ENCODE results near the gene CRELD1. TPM values are rescaled to one million over a fixed set of nuclear protein-coding genes. Genes with fewer than 3 reads are reported as not detected.
A peak's percentile ranks its signal among the peaks of the same experiment; 100 is the strongest.

The CRELD1 gene
- polyA plus RNA-seq, 3 donors, result 16.1 to 23.4 (median 19.2) TPM

- intact Hi-C loops (cut with micrococcal nuclease), result loop anchor here in 1 of 2 donors (10.0 kb wide), 1 partner anchor 389 kb away; the partner anchor contains the start of gene SEC13
- Histone ChIP-seq H3K9ac (ENCODE audit: insufficient read depth, low read length, poor library complexity, severe bottlenecking) (no peak overlapping the region), H3K4me1 (ENCODE audit: control insufficient read depth in 1 of 2, insufficient read depth in 2 of 2, low read length in 2 of 2) (peaks cover 25 to 38% of the 10 kb centered on the region in 2 donors), H3K27ac (ENCODE audit: low read depth in 1 of 2, low read length in 2 of 2) (no peak overlapping the region), H3K27me3 (ENCODE audit: control insufficient read depth in 2 of 2, insufficient read depth in 2 of 2, low read length in 2 of 2) (no peaks in the 10 kb centered on the region), H3K79me2 (ENCODE audit: insufficient read depth, low read length) (peaks cover 5% of the 10 kb centered on the region), H3K4me2 (replicated peaks; ENCODE audit: extremely low read depth, low read length, poor library complexity, severe bottlenecking) (no peak overlapping the region), H3K9me3 (replicated peaks in 1 of 2; ENCODE audit: control insufficient read depth in 1 of 2, insufficient read depth in 1 of 2, low read length in 2 of 2) (no peaks in the 10 kb centered on the region), H4K20me1 (ENCODE audit: insufficient read depth, low read length) (no peaks in the 10 kb centered on the region), H3K36me3 (replicated peaks in 1 of 2; ENCODE audit: control insufficient read depth in 1 of 2, insufficient read depth in 2 of 2, low read length in 2 of 2) (peaks cover 11 to 23% of the 10 kb centered on the region in 2 donors), H3K4me3 (replicated peaks in 1 of 3; ENCODE audit: low read depth in 2 of 3, low read length in 3 of 3) (no peak overlapping the region), H2AFZ (ENCODE audit: insufficient read depth, low read depth, low read length, poor library complexity, severe bottlenecking) (no peak overlapping the region)
- no peaks in the 10 kb centered on the region for H3K9me3 Mint-ChIP-seq
- TF ChIP-seq, protein P1, sequence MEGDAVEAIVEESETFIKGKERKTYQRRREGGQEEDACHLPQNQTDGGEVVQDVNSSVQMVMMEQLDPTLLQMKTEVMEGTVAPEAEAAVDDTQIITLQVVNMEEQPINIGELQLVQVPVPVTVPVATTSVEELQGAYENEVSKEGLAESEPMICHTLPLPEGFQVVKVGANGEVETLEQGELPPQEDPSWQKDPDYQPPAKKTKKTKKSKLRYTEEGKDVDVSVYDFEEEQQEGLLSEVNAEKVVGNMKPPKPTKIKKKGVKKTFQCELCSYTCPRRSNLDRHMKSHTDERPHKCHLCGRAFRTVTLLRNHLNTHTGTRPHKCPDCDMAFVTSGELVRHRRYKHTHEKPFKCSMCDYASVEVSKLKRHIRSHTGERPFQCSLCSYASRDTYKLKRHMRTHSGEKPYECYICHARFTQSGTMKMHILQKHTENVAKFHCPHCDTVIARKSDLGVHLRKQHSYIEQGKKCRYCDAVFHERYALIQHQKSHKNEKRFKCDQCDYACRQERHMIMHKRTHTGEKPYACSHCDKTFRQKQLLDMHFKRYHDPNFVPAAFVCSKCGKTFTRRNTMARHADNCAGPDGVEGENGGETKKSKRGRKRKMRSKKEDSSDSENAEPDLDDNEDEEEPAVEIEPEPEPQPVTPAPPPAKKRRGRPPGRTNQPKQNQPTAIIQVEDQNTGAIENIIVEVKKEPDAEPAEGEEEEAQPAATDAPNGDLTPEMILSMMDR (IDR thresholded peaks at IDR 0.05), result no peak
- peak overlapping the region in 1 of 7 donors; percentile 60 for H3K27ac Mint-ChIP-seq
- H3K36me3 Mint-ChIP-seq, result peaks cover 28 to 30% of the 10 kb centered on the region in 2 donors
- whole genome bisulfite sequencing (ENCODE audit: insufficient coverage), result no CpG with 5 or more reads among the region's 5 CpGs
- DNase-seq, result peak in 2 of 3 donors; percentile 17 to 50
- H3K4me3 Mint-ChIP-seq, result no peak overlapping the region
- peaks cover 30% of the 10 kb centered on the region for H3K4me1 Mint-ChIP-seq
- peaks cover 0 to 2% (median 0%) of the 10 kb centered on the region in 3 donors for H3K27me3 Mint-ChIP-seq (ENCODE audit: low read depth in 3 of 3)
Measured at GRCh38 chr3:9935966-9936510, 2.4 kb downstream of the CRELD1 start.

- TF ChIP-seq, protein P1 (IDR thresholded peaks at IDR 0.05), result no peak
- DNase-seq, result no peak
- no peak overlapping the region for H3K4me3 ChIP-seq (replicated peaks in 1 of 3; ENCODE audit: low read depth in 2 of 3, low read length in 3 of 3)
- intact Hi-C loops (cut with micrococcal nuclease), result loop anchor here in 1 of 2 donors (10.0 kb wide), 1 partner anchor 387 kb away; the partner anchor contains the start of gene SEC13
- H3K27me3 Mint-ChIP-seq (ENCODE audit: low read depth in 3 of 3), result no peaks in the 10 kb centered on the region
- H3K27ac ChIP-seq (ENCODE audit: low read depth in 1 of 2, low read length in 2 of 2), result no peak overlapping the region
- H3K36me3 Mint-ChIP-seq, result peaks cover 35 to 39% of the 10 kb centered on the region in 2 donors
- no peaks in the 10 kb centered on the region for H4K20me1 ChIP-seq (ENCODE audit: insufficient read depth, low read length)
- H3K36me3 ChIP-seq (replicated peaks in 1 of 2; ENCODE audit: control insufficient read depth in 1 of 2, insufficient read depth in 2 of 2, low read length in 2 of 2), result peaks cover 11 to 25% of the 10 kb centered on the region in 2 donors
- no peak overlapping the region for H3K4me3 Mint-ChIP-seq
- peaks cover 23% of the 10 kb centered on the region for H3K4me1 Mint-ChIP-seq
- H3K4me2 ChIP-seq (replicated peaks; ENCODE audit: extremely low read depth, low read length, poor library complexity, severe bottlenecking), result no peak overlapping the region
- H3K27me3 ChIP-seq (ENCODE audit: control insufficient read depth in 2 of 2, insufficient read depth in 2 of 2, low read length in 2 of 2), result no peaks in the 10 kb centered on the region
- peaks cover 5% of the 10 kb centered on the region for H3K79me2 ChIP-seq (ENCODE audit: insufficient read depth, low read length)
- H3K9ac ChIP-seq (ENCODE audit: insufficient read depth, low read length, poor library complexity, severe bottlenecking), result no peak overlapping the region
- H3K9me3 Mint-ChIP-seq, result no peaks in the 10 kb centered on the region
- peaks cover 20 to 31% of the 10 kb centered on the region in 2 donors for H3K4me1 ChIP-seq (ENCODE audit: control insufficient read depth in 1 of 2, insufficient read depth in 2 of 2, low read length in 2 of 2)
- no peaks in the 10 kb centered on the region for H3K9me3 ChIP-seq (replicated peaks in 1 of 2; ENCODE audit: control insufficient read depth in 1 of 2, insufficient read depth in 1 of 2, low read length in 2 of 2)
- peak overlapping the region in 2 of 7 donors; percentile 28 to 42 for H3K27ac Mint-ChIP-seq
- H2AFZ ChIP-seq (ENCODE audit: insufficient read depth, low read depth, low read length, poor library complexity, severe bottlenecking), result no peak overlapping the region
- 96% methylated on average over 11 of the region's 13 CpGs for WGBS (ENCODE audit: insufficient coverage)
Measured at GRCh38 chr3:9937486-9938238, 4.0 kb downstream of the CRELD1 start.
